ENCODE data around the gene EDRF1.

EDRF1 gene

DNA sequence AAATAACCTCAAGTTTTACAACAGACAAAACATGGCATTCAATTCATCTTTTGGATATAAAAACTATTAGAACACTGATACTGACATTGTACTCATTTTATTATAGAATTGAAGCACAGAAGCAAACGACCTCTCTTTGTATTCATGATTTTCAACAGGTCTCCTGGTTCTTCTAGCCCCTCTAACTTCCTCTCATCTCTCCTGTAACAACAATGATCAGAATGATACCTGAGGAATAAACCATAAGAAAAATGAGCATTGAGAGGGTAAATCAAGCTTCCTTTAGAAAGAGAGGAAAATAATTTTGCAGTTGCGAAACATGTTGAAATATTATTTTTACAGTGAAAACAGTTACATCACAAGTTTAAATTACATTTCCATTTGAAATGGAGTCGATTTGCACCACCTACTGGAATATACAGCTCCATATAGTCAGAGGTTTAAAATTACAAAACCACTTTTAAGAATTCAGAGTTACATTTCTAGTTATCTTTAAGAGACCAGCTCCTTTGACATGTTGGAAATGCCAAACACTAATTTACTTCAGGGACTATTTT lies 19.1 kb upstream of the EDRF1 start:
- Histone ChIP-seq H4K20me1 (ENCODE audit: insufficient read depth, low read length) (no peaks in the 10 kb centered on the region), H3K4me3 (ENCODE audit: low read length) (no peak overlapping the region), H3K27ac (ENCODE audit: low read length) (no peak overlapping the region), H3K4me1 (ENCODE audit: low read length) (no peaks in the 10 kb centered on the region), H3K27me3 (replicated peaks; ENCODE audit: insufficient read depth, low read length) (no peaks in the 10 kb centered on the region), H3K9ac (ENCODE audit: low read length) (no peak overlapping the region), H2AFZ (ENCODE audit: low read length) (no peak overlapping the region), H3K9me3 (replicated peaks; ENCODE audit: insufficient read depth, low read length) (no peaks in the 10 kb centered on the region), H3K36me3 (replicated peaks; ENCODE audit: insufficient read depth, low read length) (no peaks in the 10 kb centered on the region), H3F3A (ENCODE audit: insufficient read depth, low read length) (no peaks in the 10 kb centered on the region), H3K79me2 (ENCODE audit: low read length) (no peaks in the 10 kb centered on the region), H3K4me2 (ENCODE audit: low read depth, low read length) (no peak overlapping the region), H3K9me2 (replicated peaks; ENCODE audit: insufficient read depth, low read length) (no peaks in the 10 kb centered on the region)
- DNase-seq: no peak
- TF ChIP-seq EZH2 (optimal IDR thresholded peaks at IDR 0.05; ENCODE audit: low read depth, low read length) (no peak), EZH2phosphoT487 (IDR thresholded peaks at IDR 0.05; ENCODE audit: low read length) (no peak)
- TF ChIP-seq, protein P1, sequence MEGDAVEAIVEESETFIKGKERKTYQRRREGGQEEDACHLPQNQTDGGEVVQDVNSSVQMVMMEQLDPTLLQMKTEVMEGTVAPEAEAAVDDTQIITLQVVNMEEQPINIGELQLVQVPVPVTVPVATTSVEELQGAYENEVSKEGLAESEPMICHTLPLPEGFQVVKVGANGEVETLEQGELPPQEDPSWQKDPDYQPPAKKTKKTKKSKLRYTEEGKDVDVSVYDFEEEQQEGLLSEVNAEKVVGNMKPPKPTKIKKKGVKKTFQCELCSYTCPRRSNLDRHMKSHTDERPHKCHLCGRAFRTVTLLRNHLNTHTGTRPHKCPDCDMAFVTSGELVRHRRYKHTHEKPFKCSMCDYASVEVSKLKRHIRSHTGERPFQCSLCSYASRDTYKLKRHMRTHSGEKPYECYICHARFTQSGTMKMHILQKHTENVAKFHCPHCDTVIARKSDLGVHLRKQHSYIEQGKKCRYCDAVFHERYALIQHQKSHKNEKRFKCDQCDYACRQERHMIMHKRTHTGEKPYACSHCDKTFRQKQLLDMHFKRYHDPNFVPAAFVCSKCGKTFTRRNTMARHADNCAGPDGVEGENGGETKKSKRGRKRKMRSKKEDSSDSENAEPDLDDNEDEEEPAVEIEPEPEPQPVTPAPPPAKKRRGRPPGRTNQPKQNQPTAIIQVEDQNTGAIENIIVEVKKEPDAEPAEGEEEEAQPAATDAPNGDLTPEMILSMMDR (IDR thresholded peaks at IDR 0.05; ENCODE audit: low read length): no peak

GRCh38 chr10:125707541-125708468 lies 11.7 kb upstream of the EDRF1 start:
- H3K4me3 ChIP-seq (ENCODE audit: low read length): no peak overlapping the region
- H3K9me3 ChIP-seq (replicated peaks; ENCODE audit: insufficient read depth, low read length): no peaks in the 10 kb centered on the region
- H3K9ac ChIP-seq (ENCODE audit: low read length): no peak overlapping the region
- no peaks in the 10 kb centered on the region for H3K36me3 ChIP-seq (replicated peaks; ENCODE audit: insufficient read depth, low read length)
- no peaks in the 10 kb centered on the region for H3K4me1 ChIP-seq (ENCODE audit: low read length)
- H3K27me3 ChIP-seq (replicated peaks; ENCODE audit: insufficient read depth, low read length): no peaks in the 10 kb centered on the region
- no peaks in the 10 kb centered on the region for H4K20me1 ChIP-seq (ENCODE audit: insufficient read depth, low read length)
- H3K27ac ChIP-seq (ENCODE audit: low read length): no peak overlapping the region
- H3K4me2 ChIP-seq (ENCODE audit: low read depth, low read length): no peak overlapping the region
- DNase-seq: no peak
- no peak overlapping the region for H2AFZ ChIP-seq (ENCODE audit: low read length)
- H3K9me2 ChIP-seq (replicated peaks; ENCODE audit: insufficient read depth, low read length): no peaks in the 10 kb centered on the region
- TF ChIP-seq EZH2 (optimal IDR thresholded peaks at IDR 0.05; ENCODE audit: low read depth, low read length) (no peak), EZH2phosphoT487 (IDR thresholded peaks at IDR 0.05; ENCODE audit: low read length) (no peak)
- TF ChIP-seq, protein P1 (IDR thresholded peaks at IDR 0.05; ENCODE audit: low read length): no peak
- no peaks in the 10 kb centered on the region for H3K79me2 ChIP-seq (ENCODE audit: low read length)
- no peaks in the 10 kb centered on the region for H3F3A ChIP-seq (ENCODE audit: insufficient read depth, low read length)

- Histone ChIP-seq H3F3A (ENCODE audit: insufficient read depth, low read length) (no peaks in the 10 kb centered on the region), H3K4me2 (ENCODE audit: low read depth, low read length) (no peak overlapping the region), H3K9me3 (replicated peaks; ENCODE audit: insufficient read depth, low read length) (no peaks in the 10 kb centered on the region), H4K20me1 (ENCODE audit: insufficient read depth, low read length) (no peaks in the 10 kb centered on the region), H3K36me3 (replicated peaks; ENCODE audit: insufficient read depth, low read length) (no peaks in the 10 kb centered on the region), H3K79me2 (ENCODE audit: low read length) (no peaks in the 10 kb centered on the region), H2AFZ (ENCODE audit: low read length) (no peak overlapping the region), H3K27ac (ENCODE audit: low read length) (no peak overlapping the region), H3K4me1 (ENCODE audit: low read length) (no peaks in the 10 kb centered on the region), H3K4me3 (ENCODE audit: low read length) (no peak overlapping the region), H3K27me3 (replicated peaks; ENCODE audit: insufficient read depth, low read length) (no peaks in the 10 kb centered on the region), H3K9me2 (replicated peaks; ENCODE audit: insufficient read depth, low read length) (no peaks in the 10 kb centered on the region), H3K9ac (ENCODE audit: low read length) (no peak overlapping the region)
- DNase-seq: no peak
- no peak for TF ChIP-seq EZH2 (optimal IDR thresholded peaks at IDR 0.05; ENCODE audit: low read depth, low read length)
- TF ChIP-seq EZH2phosphoT487 (IDR thresholded peaks at IDR 0.05; ENCODE audit: low read length): no peak
- TF ChIP-seq, protein P1 (IDR thresholded peaks at IDR 0.05; ENCODE audit: low read length): no peak
Observed at GRCh38 chr10:125708971-125709503, 10.5 kb upstream of the EDRF1 start.
